Stimulated activated CD8-positive, alpha-beta memory T cell treated with anti-CD3 and anti-CD28 coated beads, Interleukin-12 subunit alpha, Interleukin-12 subunit beta, amount 100 ng/mL, for 1 hour (primary cell): ENCODE results near the gene IL1R2.

Source experiments
- DNase-seq: peaks from one replicate; pipeline ENCODE4 v3.0.0-alpha.2; 2020; ENCODE audit warnings: low read depth

Gene IL1R2

GRCh38 chr2:102022884-102023539, 31.3 kb downstream of the IL1R2 start:
- no peak for DNase-seq

GRCh38 chr2:102024410-102024809, 32.6 kb downstream of the IL1R2 start:
- DNase-seq, result no peak

GRCh38 chr2:102025016-102025501, 33.3 kb downstream of the IL1R2 start:
- no peak for DNase-seq

- no peak for DNase-seq
Measured at GRCh38 chr2:102025583-102026267, 34.0 kb downstream of the IL1R2 start.

- DNase-seq, result no peak
Measured at GRCh38 chr2:102027036-102027980, 35.5 kb downstream of the IL1R2 start.

- DNase-seq, result no peak
Measured at GRCh38 chr2:102028470-102028869, 36.7 kb downstream of the IL1R2 start.

- DNase-seq, result no peak
Measured at GRCh38 chr2:102029405-102029804, 37.6 kb downstream of the IL1R2 start.

GRCh38 chr2:102029952-102030351, 38.2 kb downstream of the IL1R2 start:
- DNase-seq, result no peak

- DNase-seq, result no peak
Measured at GRCh38 chr2:102030502-102030854, 38.7 kb downstream of the IL1R2 start.

GRCh38 chr2:102030855-102031527, 39.2 kb downstream of the IL1R2 start:
- no peak for DNase-seq

- no peak for DNase-seq
Measured at GRCh38 chr2:102032368-102033030, 40.7 kb downstream of the IL1R2 start.

- no peak for DNase-seq
Measured at GRCh38 chr2:102033031-102033749, 41.4 kb downstream of the IL1R2 start.

GRCh38 chr2:102033750-102034682, 42.3 kb downstream of the IL1R2 start:
- no peak for DNase-seq

GRCh38 chr2:102034683-102035548, 43.2 kb downstream of the IL1R2 start:
- no peak for DNase-seq

GRCh38 chr2:102037681-102038080, 45.9 kb downstream of the IL1R2 start:
- DNase-seq, result no peak

- no peak for DNase-seq
Measured at GRCh38 chr2:102040229-102040628, 48.5 kb downstream of the IL1R2 start.

- no peak for DNase-seq
Measured at GRCh38 chr2:102041351-102041750, 49.6 kb downstream of the IL1R2 start.

GRCh38 chr2:102042196-102043081, 50.7 kb downstream of the IL1R2 start:
- no peak for DNase-seq
